ENCODE results near the gene PLAGL1.

Gene PLAGL1

GRCh38 chr6:143969077-143969476 lies 39.0 kb downstream of the PLAGL1 start:
- Histone ChIP-seq H3K9me3 (ENCODE audit: insufficient read depth, low read depth, low read length) (no peaks in the 10 kb centered on the region), H3F3A (ENCODE audit: low read depth) (peaks cover 16% of the 10 kb centered on the region)

GRCh38 chr6:143967706-143968376 lies 40.2 kb downstream of the PLAGL1 start:
- TF ChIP-seq EZH2phosphoT487 (IDR thresholded peaks at IDR 0.05; ENCODE audit: borderline replicate concordance) = no peak
- TF ChIP-seq CTCF (conservative IDR thresholded peaks at IDR 0.05; ENCODE audit: low read length) = no peak
- no peaks in the 10 kb centered on the region for H3K36me3 ChIP-seq (ENCODE audit: insufficient read depth, low read length)
- no peaks in the 10 kb centered on the region for H3K9me3 ChIP-seq (ENCODE audit: insufficient read depth, low read depth, low read length)
- no peak overlapping the region for H2AFZ ChIP-seq (ENCODE audit: low read length)
- peak overlapping the region; percentile 69 for H3K4me2 ChIP-seq (ENCODE audit: low read depth, low read length, poor library complexity, severe bottlenecking)
- no peaks in the 10 kb centered on the region for H3K27me3 ChIP-seq (ENCODE audit: insufficient read depth, low read length, poor library complexity, severe bottlenecking)
- no peaks in the 10 kb centered on the region for H4K20me1 ChIP-seq (ENCODE audit: insufficient read depth, low read length, poor library complexity, severe bottlenecking)
- H3K79me2 ChIP-seq (ENCODE audit: insufficient read depth, low read length) = no peaks in the 10 kb centered on the region
- no peaks in the 10 kb centered on the region for H3K9me2 ChIP-seq (replicated peaks; ENCODE audit: low read depth, low read length)
- peaks cover 16% of the 10 kb centered on the region for H3F3A ChIP-seq (ENCODE audit: low read depth)
- H3K9ac ChIP-seq (ENCODE audit: low read depth, low read length, poor library complexity, severe bottlenecking) = no peak overlapping the region
- no peak overlapping the region for H3K4me3 ChIP-seq (ENCODE audit: low read length, poor library complexity, severe bottlenecking)
- H3K4me1 ChIP-seq (ENCODE audit: insufficient read depth, low read length, poor library complexity, severe bottlenecking) = peaks cover 92% of the 10 kb centered on the region

More at GRCh38 chr6:143969077-143969476, 39.0 kb downstream of the PLAGL1 start:
- Histone ChIP-seq H4K20me1 (ENCODE audit: insufficient read depth, low read length, poor library complexity, severe bottlenecking) (no peaks in the 10 kb centered on the region), H3K36me3 (ENCODE audit: insufficient read depth, low read length) (no peaks in the 10 kb centered on the region), H3K4me3 (ENCODE audit: low read length, poor library complexity, severe bottlenecking) (peak overlapping the region; percentile 21), H3K9ac (ENCODE audit: low read depth, low read length, poor library complexity, severe bottlenecking) (peak overlapping the region; percentile 53), H2AFZ (ENCODE audit: low read length) (no peak overlapping the region), H3K4me2 (ENCODE audit: low read depth, low read length, poor library complexity, severe bottlenecking) (peak overlapping the region; percentile 69), H3K27me3 (ENCODE audit: insufficient read depth, low read length, poor library complexity, severe bottlenecking) (no peaks in the 10 kb centered on the region), H3K9me2 (replicated peaks; ENCODE audit: low read depth, low read length) (no peaks in the 10 kb centered on the region), H3K79me2 (ENCODE audit: insufficient read depth, low read length) (no peaks in the 10 kb centered on the region), H3K4me1 (ENCODE audit: insufficient read depth, low read length, poor library complexity, severe bottlenecking) (peaks cover 80% of the 10 kb centered on the region)
- TF ChIP-seq EZH2phosphoT487 (IDR thresholded peaks at IDR 0.05; ENCODE audit: borderline replicate concordance) = no peak
- no peak for TF ChIP-seq CTCF (conservative IDR thresholded peaks at IDR 0.05; ENCODE audit: low read length)

GRCh38 chr6:143966312-143966711 lies 41.7 kb downstream of the PLAGL1 start:
- Histone ChIP-seq H3K27me3 (ENCODE audit: insufficient read depth, low read length, poor library complexity, severe bottlenecking) (no peaks in the 10 kb centered on the region), H3K36me3 (ENCODE audit: insufficient read depth, low read length) (no peaks in the 10 kb centered on the region), H3K9me2 (replicated peaks; ENCODE audit: low read depth, low read length) (no peaks in the 10 kb centered on the region), H2AFZ (ENCODE audit: low read length) (no peak overlapping the region), H4K20me1 (ENCODE audit: insufficient read depth, low read length, poor library complexity, severe bottlenecking) (no peaks in the 10 kb centered on the region), H3K9me3 (ENCODE audit: insufficient read depth, low read depth, low read length) (no peaks in the 10 kb centered on the region), H3K79me2 (ENCODE audit: insufficient read depth, low read length) (no peaks in the 10 kb centered on the region), H3K9ac (ENCODE audit: low read depth, low read length, poor library complexity, severe bottlenecking) (peak overlapping the region; percentile 60), H3K4me2 (ENCODE audit: low read depth, low read length, poor library complexity, severe bottlenecking) (peak overlapping the region; percentile 67), H3F3A (ENCODE audit: low read depth) (peaks cover 19% of the 10 kb centered on the region), H3K4me1 (ENCODE audit: insufficient read depth, low read length, poor library complexity, severe bottlenecking) (peaks cover 96% of the 10 kb centered on the region), H3K4me3 (ENCODE audit: low read length, poor library complexity, severe bottlenecking) (peak overlapping the region; percentile 29)
- TF ChIP-seq EZH2phosphoT487 (IDR thresholded peaks at IDR 0.05; ENCODE audit: borderline replicate concordance) (no peak), CTCF (conservative IDR thresholded peaks at IDR 0.05; ENCODE audit: low read length) (no peak)

Data from Loucy (cell line).